GM12875 (cell line): Measurements from ENCODE around the gene GNA12.
"Not testable (repeated sequence)": the region's sequence is repeated elsewhere in the genome, so short reads cannot be mapped to it uniquely, and the experiment has no call there.

Source experiments
- H3K4me3 ChIP-seq: one replicate; pipeline ENCODE4 v1.5.1; 2011; ENCODE audit warnings: low read depth, low read length, control low read depth
- CTCF ChIP-seq: IDR thresholded peaks from 2 replicates; pipeline ENCODE4 v1.5.1; 2011; ENCODE audit warnings: low read depth, mild to moderate bottlenecking, control low read depth, inconsistent platforms, low read length, moderate library complexity, borderline replicate concordance; ENCODE audit not compliant: insufficient read depth

GNA12 gene

GRCh38 chr7:2732959-2733584, 111.0 kb downstream of the GNA12 start:
- H3K4me3 ChIP-seq = no peak overlapping the region

GRCh38 chr7:2732388-2732787, 111.7 kb downstream of the GNA12 start:
- no peak overlapping the region for H3K4me3 ChIP-seq
- no peak for TF ChIP-seq CTCF

More at GRCh38 chr7:2732959-2733584, 111.0 kb downstream of the GNA12 start:
- TF ChIP-seq CTCF = no peak

GRCh38 chr7:2730846-2731770, 113.0 kb downstream of the GNA12 start:
- no peak for TF ChIP-seq CTCF
- no peak overlapping the region for H3K4me3 ChIP-seq

- no peak overlapping the region for H3K4me3 ChIP-seq
- TF ChIP-seq CTCF = no peak
Observed at GRCh38 chr7:2729893-2730716, 114.0 kb downstream of the GNA12 start.

GRCh38 chr7:2729031-2729892, 114.8 kb downstream of the GNA12 start:
- no peak overlapping the region for H3K4me3 ChIP-seq
- no peak for TF ChIP-seq CTCF

- H3K4me3 ChIP-seq = no peak overlapping the region
- TF ChIP-seq CTCF = no peak
Observed at GRCh38 chr7:2728316-2729030, 115.6 kb downstream of the GNA12 start.

- not testable (repeated sequence) for H3K4me3 ChIP-seq
Observed at GRCh38 chr7:2727206-2727605, 116.9 kb downstream of the GNA12 start.
